Endometrium (tissue), 2 donors: ENCODE measurements around the gene TRPM8.

Experiments
- FAIRE-seq: peaks from 2 replicates; lab custom pipeline; 2012; peaks lifted over from hg19 to GRCh38; lab: Jason Lieb, UNC
- donor health status: control.
- donor health status: control.

TRPM8 gene

DNA sequence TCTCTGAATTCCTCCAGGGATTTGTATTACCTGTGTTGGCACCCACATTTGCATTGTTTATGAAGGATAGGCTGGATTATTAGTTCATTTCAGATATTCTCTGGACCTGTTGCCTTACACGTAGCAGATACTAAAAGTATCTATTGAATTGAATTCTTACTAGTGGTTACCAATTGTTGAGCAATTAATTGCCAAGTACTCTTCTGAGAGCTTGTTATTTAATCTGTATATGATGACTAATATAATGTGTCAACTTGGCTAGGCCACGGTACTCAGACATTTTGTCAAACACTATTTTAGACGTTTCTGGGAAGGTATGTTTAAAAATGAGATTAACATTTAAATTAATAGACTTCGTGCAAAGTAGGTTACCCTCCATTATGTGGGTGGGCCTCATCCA is 130.9 kb downstream of the TRPM8 start:
- FAIRE-seq, result no peak

DNA sequence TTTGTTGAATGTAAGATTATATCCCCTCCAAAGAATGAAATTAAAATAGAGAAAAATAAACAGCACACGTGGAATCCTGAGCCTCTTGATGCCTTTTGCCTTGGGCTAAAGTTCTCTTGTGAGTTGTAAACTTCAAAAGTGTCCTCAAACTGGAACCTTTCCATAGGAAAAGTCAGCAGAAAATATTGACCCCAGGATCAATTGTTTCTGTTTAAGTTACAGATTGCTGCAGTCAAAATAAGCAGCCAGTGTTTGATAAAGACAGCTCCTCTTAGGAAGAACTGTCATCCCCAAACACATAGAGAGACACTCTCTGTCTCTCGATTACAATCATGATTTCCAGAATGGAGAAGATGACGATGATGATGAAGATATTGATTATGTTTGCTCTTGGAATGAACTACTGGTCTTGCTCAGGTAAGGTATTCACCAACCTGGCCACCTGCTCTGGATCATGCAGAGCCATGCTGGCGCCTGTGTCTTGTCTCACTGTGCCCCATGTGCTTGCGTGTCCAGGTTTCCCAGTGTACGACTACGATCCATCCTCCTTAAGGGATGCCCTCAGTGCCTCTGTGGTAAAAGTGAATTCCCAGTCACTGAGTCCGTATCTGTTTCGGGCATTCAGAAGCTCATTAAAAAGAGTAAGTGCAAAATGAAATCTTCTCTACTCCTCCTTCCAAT is 133.4 kb downstream of the TRPM8 start, which contains the start of gene SPP2:
TSS of gene SPP2 (plus strand) at position 248 of the 681 bp plus-strand sequence. CDS start at position 333, 85 bp downstream.
- FAIRE-seq, result no peak

DNA sequence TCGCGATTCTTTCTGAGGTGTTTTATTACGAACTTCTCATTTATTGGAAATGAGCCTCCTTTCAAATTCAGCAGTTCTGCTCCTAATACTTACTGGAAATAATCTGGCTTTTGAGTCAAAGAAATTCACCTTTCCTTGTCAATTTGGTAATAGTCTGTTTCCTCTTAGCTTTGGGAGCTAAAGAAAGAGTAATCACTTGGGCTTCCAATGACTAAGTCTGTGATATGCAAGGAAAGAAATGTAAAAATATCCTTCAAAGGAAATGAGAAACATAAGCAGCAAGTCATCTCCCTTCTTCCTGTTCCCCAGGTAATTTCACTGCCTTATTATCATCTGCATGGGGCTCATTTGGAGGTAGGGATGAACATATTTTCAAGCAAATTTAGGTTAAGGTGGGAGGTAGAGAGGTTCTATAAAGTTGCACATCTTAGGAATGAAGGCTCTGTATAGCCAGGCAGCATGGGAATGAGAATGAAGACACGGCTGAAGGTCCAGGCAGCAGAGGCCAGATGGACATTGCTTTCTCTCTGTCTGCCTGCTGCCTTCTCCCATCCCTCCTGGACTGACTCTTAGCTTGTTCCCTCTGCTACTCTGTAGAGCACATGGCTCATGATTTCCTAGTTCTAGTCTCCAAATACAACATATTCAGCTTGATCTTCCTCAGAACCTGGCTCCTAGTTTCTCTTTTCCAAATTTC is 134.3 kb downstream of the TRPM8 start:
- FAIRE-seq, result no peak

DNA sequence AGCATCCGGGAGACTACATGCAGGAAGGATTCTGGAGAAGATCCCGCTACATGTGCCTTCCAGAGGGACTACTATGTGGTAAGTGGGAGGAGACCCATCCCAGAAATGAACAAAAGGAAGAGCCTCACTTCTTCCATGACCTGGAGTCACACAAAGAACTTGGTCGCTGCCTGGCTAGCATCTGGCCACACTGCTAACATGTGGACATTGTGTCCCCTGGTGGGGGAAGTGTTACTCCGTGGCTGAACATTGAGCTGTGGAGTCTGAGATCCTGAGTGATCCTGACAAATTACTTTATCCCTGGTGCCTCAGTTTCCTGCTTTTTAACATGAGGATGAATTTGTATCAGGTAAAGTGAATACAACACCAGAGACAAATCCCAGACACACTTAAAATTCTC is 141.7 kb downstream of the TRPM8 start:
- FAIRE-seq, result no peak

DNA sequence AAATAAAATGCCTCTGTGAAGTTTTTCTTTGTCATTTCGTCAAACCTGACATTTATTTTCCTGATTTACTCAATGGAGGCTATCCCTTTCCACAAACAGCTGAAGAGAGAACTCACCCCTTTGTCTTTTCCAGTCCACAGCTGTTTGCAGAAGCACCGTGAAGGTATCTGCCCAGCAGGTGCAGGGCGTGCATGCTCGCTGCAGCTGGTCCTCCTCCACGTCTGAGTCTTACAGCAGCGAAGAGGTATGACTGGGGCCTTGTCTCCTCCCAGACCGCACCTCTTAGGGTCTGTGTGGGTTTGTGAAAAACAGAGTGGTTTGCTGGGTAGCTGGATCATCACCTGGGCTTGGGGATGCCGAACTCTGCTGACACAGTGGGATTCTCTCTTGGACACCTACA is 143.1 kb downstream of the TRPM8 start:
- FAIRE-seq, result no peak

DNA sequence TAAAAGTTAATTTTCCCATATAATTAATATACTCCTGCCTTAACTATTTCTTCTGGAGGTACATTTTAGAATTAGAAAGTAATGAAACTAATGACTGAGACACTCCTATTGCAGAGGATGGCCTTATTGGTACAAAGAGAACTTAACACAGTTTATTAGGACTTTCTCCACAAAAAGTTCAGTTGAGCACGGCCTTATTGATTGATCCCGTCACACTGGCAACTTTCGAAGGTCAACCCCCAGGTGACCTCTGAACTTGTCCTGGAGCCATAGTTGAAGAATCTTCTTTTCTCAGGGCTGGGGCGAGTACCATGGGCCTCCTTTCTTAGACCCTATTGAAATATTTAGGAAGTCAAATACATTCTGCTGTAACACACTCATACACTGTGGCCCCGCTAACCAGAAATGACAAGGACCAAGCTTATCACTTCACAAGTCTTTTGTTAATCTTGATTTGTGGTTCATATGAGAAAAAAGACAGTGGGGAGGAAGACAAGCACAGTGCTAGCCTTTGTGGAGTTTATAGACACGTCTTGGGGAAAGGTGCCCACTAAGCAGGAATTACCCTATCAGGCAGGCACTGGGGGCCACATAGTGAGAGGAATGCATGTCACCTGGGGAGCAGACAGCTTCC is 144.6 kb downstream of the TRPM8 start:
- FAIRE-seq, result no peak

DNA sequence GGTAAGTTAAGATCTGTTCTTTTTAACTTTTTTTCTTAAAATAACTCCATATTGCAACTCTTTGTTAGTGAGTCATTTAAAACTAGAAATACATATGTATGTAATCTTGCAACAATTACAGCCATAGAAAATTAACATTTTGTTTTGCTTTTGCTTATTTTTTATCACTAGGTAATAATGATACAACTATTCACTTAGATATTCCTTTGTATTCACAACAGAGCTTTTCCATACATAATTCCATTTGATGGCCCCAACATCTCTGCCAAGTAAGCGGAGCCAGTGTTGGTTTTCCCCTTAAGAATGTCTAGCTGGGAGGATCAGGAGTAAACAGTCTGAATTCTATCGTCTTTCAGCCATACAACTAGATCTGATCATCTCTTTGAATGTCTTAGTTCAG is 149.4 kb downstream of the TRPM8 start:
- FAIRE-seq, result no peak
